ENCODE measurements around the gene MAST4.

DNA sequence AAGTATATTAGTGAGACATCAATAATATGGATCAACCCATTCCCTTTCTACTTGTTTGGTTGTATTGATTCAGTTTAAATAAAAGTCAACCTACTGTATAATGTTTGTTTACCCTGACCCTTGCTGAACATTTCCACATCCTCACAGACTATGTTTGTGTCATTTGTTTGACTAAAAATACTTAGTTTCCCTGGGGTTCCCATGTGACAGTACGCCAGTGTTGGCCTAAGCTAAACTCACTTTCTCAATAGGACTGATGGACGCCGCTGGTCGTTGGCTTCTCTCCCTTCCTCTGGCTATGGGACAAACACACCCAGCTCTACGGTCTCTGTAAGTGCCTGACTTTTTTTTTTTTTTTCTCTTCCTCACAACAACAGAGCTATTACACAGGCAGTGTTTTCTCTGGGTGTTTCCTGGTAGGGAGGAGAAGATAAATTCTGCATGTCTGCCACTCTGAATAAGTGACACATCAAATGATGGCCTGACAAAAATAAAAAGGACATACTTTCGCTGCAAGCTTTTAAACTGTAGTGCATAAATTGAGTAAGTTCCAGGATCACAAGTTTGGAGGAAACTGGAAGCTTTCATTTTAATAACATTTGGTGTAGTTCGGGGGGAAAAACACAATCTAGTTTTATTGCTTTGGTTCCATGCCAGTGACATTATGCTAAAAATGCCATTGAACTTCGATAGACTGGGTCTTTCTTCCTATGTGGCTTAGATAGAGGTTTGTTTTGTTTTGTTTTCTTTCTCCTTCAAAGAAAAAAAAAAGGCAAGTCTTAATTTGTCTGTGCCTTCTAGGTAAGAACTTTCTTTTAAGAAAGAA is 499.4 kb downstream of the MAST4 start:
- TF ChIP-seq, protein P1, sequence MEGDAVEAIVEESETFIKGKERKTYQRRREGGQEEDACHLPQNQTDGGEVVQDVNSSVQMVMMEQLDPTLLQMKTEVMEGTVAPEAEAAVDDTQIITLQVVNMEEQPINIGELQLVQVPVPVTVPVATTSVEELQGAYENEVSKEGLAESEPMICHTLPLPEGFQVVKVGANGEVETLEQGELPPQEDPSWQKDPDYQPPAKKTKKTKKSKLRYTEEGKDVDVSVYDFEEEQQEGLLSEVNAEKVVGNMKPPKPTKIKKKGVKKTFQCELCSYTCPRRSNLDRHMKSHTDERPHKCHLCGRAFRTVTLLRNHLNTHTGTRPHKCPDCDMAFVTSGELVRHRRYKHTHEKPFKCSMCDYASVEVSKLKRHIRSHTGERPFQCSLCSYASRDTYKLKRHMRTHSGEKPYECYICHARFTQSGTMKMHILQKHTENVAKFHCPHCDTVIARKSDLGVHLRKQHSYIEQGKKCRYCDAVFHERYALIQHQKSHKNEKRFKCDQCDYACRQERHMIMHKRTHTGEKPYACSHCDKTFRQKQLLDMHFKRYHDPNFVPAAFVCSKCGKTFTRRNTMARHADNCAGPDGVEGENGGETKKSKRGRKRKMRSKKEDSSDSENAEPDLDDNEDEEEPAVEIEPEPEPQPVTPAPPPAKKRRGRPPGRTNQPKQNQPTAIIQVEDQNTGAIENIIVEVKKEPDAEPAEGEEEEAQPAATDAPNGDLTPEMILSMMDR (IDR thresholded peaks at IDR 0.05): no peak
- TF ChIP-seq SREBF2 (IDR thresholded peaks at IDR 0.05) (no peak), EP300 (IDR thresholded peaks at IDR 0.05) (no peak), POLR2AphosphoS2 (conservative IDR thresholded peaks at IDR 0.05; ENCODE audit: low read length) (no peak), JUN (IDR thresholded peaks at IDR 0.05) (no peak), MAZ (IDR thresholded peaks at IDR 0.05; ENCODE audit: borderline replicate concordance, low read depth, low read length) (no peak), POLR2A (IDR thresholded peaks at IDR 0.05; ENCODE audit: low read length) (no peak), RARB (CRISPR knock-in tag; IDR thresholded peaks at IDR 0.05) (no peak), KDM1A (IDR thresholded peaks at IDR 0.05; ENCODE audit: low read depth) (no peak)
- TF ChIP-seq, protein P2, sequence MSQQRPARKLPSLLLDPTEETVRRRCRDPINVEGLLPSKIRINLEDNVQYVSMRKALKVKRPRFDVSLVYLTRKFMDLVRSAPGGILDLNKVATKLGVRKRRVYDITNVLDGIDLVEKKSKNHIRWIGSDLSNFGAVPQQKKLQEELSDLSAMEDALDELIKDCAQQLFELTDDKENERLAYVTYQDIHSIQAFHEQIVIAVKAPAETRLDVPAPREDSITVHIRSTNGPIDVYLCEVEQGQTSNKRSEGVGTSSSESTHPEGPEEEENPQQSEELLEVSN (IDR thresholded peaks at IDR 0.05; ENCODE audit: borderline replicate concordance, low read depth): no peak
- TF ChIP-seq, protein P3, sequence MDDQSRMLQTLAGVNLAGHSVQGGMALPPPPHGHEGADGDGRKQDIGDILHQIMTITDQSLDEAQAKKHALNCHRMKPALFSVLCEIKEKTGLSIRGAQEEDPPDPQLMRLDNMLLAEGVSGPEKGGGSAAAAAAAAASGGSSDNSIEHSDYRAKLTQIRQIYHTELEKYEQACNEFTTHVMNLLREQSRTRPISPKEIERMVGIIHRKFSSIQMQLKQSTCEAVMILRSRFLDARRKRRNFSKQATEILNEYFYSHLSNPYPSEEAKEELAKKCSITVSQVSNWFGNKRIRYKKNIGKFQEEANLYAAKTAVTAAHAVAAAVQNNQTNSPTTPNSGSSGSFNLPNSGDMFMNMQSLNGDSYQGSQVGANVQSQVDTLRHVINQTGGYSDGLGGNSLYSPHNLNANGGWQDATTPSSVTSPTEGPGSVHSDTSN (IDR thresholded peaks at IDR 0.05): no peak
- TF ChIP-seq, protein P4, sequence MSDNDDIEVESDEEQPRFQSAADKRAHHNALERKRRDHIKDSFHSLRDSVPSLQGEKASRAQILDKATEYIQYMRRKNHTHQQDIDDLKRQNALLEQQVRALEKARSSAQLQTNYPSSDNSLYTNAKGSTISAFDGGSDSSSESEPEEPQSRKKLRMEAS (IDR thresholded peaks at IDR 0.05): no peak

Measured in A549 (cell line).